HG03442 (cell line): ENCODE results near the gene GPC3.
"Not testable (repeated sequence)": the region's sequence is repeated elsewhere in the genome, so short reads cannot be mapped to it uniquely, and the experiment has no call there.

Experiments
- ATAC-seq: cut with Tn5 transposase; IDR thresholded peaks from one replicate; pipeline ENCODE4 v1.9.1; 2021; ENCODE audit warnings: mild to moderate bottlenecking, moderate library complexity; ENCODE audit not compliant: unreplicated experiment

GPC3 gene

DNA sequence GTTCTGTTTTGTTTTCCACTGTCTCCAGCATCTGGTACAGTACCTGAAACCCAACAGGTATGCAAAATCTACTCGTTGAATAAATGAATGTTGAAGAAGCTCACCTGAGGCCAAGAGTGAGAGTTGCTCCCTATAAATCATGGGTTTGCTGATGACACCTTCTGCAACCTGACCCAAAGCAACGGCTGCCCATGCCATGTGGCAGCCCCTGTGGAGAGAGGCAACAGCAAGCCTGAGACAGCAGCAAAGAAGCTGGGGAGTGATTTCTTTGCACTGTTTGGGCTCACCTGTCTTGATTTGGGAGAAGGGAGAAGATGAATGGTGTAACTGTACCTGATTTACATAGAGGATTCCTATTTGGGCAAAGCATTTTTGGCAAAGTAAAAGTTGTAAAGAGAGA lies 450.3 kb downstream of the GPC3 start:
- no peak for ATAC-seq

DNA sequence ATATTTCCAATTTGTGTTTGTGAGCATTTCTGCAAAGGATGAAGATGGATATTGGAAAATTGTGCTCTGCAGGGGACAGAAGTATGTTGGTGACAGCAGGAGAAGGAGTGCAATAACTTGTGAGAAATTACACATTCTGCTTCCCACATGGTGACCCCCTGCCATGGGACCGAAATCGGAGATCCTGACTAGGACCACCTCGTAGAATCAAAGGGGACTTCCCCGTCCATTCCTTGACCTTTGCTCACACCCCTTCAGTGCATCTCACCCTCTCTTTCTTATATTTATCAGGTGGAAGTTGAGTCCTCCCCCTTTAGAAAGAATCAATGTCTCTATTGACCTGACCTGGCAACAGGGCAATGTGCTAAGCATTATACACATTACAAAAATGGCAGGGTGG lies 451.2 kb downstream of the GPC3 start:
- no peak for ATAC-seq

DNA sequence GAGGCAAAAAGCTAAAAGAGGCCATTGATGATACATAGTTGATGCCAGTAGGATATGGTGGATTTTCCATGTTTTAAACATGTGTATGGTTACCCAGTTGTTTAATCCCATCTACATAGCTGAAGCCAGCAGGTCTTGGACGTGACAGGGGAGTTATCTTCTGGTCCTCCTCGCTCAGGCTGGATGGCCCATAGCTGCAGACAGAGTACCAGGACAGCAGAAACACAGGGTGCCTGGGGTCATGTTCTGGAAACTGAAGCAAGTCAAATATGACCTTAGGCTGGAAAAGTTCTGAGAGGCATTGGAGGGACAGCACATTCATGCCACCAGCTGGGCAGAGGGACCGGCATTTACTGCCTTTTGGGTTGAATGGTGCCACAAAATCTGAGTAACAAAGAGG lies 452.1 kb downstream of the GPC3 start:
- no peak for ATAC-seq

DNA sequence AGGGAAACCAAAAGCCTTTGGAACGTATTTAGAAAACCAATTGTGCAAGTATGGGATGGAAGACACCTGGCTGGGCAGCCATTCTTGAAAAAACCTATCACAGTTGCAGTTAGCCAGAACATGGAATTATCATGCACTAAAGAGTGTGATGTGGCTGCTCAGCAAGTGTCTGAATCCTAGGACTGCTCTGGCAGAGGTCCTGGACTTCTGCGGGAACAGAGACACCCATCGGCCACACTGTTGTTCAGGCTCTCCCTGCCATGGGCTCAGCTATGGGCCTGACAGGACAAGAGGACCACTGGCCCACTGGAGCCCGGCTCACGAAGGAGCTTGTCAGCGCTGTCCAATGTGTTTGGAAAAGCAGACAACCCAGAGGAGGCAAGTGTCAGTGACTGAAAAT lies 454.4 kb downstream of the GPC3 start:
- no peak for ATAC-seq

DNA sequence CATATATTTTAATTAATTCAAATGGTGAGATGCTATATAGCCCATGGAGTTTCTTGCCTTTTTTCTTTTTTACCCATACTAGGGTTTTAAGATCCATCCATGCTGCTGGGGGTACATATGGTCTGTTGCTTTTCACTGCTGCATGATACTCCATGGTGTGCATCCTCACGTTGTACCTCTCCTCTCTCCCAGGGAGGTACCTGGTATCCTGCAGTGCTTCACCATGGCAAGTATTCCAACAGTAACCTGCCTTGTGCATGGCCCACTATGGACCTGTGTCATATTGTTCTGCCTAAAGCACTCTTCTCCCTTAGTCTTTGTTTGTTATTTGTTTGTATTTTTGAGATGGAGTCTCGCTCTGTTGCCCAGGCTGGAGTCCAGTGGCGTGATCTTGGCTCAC lies 455.8 kb downstream of the GPC3 start:
- no peak for ATAC-seq

DNA sequence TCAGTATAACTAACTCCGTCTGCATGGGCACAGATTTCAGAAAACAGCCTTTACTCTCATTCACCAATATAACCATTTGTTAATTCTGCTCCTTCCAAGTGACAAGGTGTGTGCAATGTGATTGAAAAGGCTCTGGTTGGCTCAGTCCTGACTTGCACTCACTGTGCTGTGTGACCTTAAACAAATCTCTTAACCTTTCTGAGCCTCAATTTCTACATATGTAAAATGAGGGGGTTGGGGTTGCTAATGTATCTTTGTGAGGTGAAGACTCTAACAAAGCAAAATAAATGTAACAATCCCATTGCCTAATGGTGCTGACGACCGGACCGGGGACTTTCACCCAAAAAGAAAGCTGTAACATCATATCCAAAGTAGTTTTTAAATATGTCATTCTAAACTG lies 457.6 kb downstream of the GPC3 start:
- no peak for ATAC-seq

DNA sequence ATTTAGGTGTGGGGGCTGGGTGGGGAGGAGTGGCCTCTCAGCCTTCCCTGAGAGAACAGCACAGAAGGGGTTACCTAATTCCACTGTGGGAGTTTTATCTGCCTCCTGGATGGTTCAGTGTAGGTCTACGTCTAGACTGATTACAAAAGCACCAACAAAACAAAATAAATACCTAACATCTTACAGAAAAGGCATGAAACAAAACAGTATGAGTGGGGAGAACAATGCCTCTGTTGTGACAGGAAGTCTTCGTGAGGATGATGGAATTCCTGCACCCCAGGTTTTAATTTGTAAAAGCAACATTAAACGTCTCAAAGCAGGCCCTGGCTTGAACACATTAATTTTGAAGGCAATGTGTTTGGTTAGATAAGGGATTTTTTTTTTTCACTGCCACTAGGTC lies 458.0 kb downstream of the GPC3 start:
- no peak for ATAC-seq

DNA sequence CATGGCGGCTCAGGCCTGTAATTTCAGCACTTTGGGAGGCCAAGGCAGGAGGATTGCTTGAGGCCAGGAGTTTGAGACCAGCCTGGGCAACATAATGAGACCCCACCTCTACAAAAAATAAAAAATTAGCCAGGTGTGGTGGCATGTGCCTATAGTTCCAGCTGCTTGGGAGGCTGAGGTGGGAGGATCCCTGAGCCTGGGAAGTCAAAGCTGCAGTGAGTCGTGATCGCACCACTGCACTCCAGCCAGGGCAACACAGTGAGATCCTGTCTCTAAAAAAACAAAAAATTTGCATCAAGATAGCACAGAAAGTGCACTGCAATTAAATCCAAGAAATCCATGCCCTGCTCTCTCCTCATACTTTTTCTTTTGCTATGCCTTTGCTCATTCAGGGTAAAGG lies 458.6 kb downstream of the GPC3 start:
- ATAC-seq: not testable (repeated sequence)

DNA sequence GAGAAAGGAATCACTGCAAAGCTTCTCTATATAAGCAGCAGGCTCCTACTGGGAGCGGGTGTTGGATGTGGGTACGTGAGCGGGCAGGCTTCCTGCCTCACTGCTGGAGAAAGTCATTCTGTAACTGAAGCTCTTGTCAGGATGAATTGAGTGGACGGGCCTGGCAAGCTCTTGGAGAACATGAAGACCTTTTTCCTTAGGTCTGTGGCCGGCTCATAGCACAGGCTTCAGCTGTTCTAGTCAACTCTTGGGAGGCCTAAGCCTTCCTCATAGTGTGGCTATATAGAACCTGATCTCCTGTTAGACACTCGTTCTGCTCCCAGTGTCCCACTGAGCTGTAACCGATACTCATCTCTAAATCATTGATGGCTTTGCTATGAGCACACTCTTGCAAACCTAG lies 461.9 kb downstream of the GPC3 start:
- no peak for ATAC-seq

DNA sequence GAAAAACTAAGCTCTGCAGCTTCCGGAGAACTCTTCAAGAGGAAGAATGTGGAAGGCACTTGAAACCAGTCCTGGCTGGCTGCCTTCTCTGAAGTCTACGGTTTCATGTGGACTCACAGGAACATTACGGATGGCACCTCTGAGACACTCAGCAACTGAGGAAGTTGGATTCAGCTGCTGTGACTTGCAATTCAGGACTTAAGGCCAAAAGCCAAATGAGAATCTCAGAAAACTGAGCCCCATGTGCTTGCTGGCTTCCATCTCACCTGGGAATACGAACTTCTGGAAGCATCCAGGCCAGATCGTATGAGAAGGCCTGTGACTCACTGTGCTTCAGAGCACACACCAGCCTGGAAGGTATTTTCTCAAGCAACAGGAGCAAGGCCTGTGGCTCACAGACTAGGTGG lies 462.3 kb downstream of the GPC3 start:
- ATAC-seq: no peak

DNA sequence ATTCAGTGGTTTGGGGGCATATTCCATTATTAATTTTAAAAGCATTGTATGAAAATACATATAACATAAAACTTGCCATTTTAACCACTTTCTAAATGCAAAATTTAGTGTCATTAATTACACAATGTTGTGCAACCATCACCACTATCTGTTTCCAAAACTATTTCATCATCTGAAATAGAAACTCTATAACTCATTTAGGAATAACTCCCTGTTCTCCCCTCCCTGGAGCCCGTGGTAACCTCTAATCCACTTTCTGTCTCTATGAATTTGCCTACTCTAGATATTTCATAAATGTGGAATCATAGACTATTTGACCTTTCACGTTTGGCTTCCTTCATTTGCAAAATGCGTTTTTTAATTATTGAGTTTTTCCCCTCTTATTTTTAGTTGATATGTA lies 468.7 kb downstream of the GPC3 start:
- ATAC-seq: no peak

DNA sequence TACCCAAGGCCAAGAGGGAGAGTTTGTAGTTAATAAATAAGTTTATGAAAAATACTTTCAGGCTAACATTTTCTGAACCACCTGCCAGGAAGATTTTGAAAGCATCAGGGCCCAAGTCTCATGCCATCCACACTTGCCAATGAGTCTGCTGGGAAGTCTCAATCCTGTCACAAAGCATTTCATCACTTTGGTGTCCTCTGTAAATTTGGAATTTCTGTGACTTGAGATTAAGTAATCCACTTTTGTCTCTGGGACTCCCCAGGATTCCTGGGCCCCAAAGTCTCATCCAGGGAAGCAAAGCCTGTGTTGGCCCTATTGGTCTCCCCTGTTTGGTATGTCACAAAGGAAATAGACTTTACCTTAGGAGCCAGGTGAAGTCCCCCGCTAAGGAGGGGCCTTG lies 470.9 kb downstream of the GPC3 start:
- no peak for ATAC-seq

DNA sequence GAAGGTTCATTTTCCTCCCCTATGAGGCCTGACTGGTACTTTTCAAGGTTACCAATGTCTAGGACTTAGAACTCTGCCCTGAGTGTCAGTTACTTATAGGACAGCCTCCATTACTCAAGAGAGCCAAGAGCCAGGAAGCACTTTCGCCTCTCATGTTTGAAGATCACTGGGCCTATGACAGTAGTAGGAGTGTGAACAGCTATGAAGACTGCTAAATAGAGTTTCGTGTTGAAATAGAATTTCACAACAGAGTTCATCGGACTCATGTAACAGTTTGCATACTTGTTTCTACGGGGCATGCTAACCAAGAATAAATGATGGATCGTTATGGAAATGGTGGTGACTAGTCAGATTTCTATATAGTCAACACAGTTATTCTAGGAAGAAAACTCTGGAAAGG lies 472.3 kb downstream of the GPC3 start:
- no peak for ATAC-seq

DNA sequence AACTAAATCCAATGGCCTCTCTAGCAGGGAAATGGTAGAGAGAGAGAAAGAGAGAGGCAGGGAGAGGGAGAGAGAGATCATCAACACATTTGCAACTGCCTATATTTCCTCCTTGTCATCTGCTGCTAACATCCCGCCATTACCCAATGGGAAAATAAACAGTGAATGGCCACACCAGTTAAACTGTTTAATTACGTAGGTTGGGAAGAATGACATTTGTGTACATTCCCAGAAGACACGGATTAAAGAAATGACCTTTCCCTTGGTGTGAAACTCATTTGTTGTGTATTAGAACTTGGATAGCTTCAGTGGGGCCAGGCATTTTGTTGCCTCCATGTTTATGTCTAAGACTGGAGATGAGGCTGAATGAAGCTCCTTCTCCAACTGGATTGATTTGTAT lies 474.4 kb downstream of the GPC3 start:
- no peak for ATAC-seq

DNA sequence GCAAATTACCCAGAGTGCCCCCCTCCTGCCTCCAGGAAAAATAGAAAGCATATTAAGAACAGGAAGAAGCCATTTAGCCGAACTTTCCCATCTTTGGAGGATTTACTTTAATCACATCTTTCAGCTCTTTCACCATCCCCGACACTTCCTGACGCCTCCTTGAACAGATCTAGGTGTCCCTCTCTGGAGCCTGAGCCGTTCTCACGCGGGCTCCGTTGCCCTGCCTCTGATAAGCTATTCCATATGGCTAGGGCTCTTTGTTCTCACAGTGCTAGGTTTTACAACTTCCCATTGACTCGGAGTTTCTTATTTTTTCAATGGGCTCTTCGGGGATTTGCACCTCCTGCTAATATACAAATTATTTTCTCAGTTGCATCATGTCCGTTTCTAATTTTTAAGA lies 488.0 kb downstream of the GPC3 start:
- ATAC-seq: no peak

DNA sequence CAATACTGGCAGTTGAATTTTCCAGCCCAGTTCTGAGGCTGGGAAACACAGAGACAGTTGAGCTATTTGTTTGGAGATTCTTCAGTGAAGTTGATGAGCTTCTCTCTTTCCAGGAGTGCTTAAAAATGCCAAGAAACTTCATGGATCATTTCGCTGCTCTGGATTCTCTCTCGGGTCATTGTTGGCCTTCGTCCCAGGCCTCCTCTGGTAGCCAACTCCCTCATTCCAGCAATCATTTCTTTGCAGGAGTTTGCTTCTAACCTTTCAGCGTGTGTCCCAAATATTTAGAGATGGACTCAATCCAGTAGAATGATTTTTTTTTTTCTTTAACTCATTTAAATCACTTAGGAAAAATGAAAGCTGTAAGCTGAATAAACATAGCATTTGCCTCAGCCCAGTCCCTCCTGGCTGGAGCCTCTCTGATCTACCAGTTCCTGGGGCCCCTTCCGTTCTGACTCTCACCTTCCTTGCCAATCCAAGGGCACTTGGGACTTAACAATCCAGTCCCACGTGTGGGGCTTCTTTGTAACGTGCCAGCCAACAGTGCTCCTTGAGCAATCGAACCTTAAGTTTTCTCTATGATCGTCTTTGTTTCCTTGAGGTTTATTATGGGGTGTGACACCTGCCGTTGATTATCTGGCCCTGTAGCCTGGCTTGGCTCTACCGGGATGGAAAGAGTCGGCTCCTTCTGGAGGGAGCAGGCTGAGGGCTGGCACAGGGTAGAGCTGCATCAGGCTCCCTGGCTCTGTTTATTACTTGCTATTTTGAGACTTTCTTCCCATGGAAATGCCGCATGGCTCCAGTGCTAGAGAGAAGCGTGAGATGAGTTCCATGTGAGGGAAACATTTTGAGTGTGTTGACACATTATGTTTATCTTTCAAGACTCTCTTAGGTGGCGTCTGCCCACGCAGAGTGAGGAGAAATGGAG lies 489.7 kb downstream of the GPC3 start:
- ATAC-seq: no peak

DNA sequence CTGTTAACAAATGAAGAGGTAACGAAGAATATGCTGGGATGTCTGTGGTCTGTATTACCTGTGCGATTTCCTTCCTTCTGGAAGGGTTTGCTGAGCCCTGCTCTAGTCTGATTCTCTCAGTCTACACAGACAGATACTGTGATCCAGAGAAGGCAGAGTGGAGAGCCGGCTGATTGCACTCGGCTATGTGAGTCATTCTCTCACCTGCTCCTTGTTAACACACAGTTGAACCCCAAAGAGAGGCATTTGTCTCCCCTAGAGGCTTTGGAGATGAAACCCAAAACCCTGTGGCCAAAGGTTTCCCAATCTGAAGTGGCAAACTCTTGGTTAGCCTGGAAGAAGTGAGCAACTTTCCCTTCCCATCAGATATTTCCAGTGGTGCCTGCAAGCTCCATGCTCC lies 492.0 kb downstream of the GPC3 start:
- no peak for ATAC-seq

DNA sequence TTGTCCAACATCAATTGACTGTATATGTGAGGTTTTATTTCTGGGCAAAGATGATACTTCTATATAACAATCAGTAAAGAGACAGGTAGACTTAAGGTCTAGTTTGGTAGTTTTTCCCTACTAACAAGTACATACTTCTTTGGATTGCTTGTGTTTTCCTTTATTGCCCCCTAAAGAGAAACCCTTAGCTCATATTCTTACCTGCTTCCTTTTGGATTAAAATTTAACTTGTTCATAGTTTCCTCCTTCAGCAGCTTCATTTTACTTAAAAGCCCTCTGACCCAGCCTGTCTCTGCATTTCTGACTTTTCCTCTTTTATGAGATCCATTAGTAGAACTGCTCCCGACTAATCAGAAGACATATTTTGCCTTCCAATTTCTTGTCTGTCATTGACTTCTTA lies 494.4 kb downstream of the GPC3 start:
- no peak for ATAC-seq
